Measurements from ENCODE around the gene SEZ6L2. TPM values are rescaled to one million over a fixed set of nuclear protein-coding genes. Genes with fewer than 3 reads are reported as not detected.

SEZ6L2 gene
- total and polyA plus RNA-seq, 2 of the 13 experiments (the other 11 are each of a cell fraction or from before 2014, with no cell fraction given): 14.9 to 16.9 TPM

DNA sequence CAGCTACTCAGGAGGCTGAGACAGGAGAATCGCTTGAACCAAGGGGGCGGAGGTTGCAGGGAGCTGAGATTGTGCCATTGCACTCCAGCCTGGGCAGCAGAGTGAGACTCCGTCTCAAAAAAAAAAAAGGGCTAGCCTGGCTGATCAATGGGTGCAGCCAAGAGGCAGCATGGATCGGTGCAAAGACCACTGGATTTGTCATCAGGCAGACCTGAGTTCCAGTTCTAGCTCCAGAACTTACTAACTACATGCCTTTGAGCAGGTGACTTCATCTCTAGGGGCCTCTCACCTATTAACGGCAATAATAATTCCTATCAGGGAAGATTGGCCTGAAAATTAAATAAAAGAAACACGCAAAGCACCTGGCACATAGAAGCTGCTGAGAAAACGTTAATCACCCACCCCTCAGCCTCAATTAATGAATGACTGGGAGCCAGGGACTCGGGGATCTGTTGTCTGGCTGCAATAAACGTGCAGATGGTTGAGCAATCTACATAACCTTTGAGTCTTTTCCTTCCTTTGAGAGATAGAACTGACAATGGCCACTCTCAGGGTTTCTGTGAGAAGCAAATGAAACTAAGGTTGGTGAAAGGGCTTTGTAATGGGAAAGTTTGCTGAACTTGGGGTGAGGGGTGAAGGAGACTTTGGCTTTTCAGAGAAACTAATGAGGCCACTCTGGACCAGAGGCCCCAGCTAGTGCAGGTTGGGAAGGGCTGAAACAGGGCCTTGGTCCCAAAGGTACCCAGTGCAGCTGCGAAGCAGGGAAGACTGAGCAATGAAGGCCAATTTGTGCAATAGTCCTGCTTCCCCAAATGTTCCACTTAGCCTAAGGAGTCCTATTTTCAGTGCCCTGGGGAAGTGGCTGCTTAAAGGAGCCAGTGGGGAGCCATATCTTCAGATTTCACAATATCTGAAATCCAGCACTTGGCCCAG lies 7.6 kb downstream of the SEZ6L2 start (continued):
- no peak for TF ChIP-seq USF2 (IDR thresholded peaks at IDR 0.05; ENCODE audit: low read depth, low read length)
- TF ChIP-seq USF2 (CRISPR knock-in tag; IDR thresholded peaks at IDR 0.05; ENCODE audit: borderline replicate concordance): no peak
- peak in 1 of 2 experiments; percentile 73; a peak in 1 of 4 replicates for TF ChIP-seq KLF16 (CRISPR knock-in tag; IDR thresholded peaks at IDR 0.05)
- no peak for TF ChIP-seq ZHX2 (IDR thresholded peaks at IDR 0.05; ENCODE audit: low read depth)
- TF ChIP-seq ZHX2 (CRISPR knock-in tag; IDR thresholded peaks at IDR 0.05; ENCODE audit: borderline replicate concordance): no peak
- TF ChIP-seq TIGD3 (CRISPR knock-in tag; IDR thresholded peaks at IDR 0.05; ENCODE audit: borderline replicate concordance): no peak
- TF ChIP-seq ZNF782 (CRISPR knock-in tag; IDR thresholded peaks at IDR 0.05; ENCODE audit: borderline replicate concordance): no peak
- TF ChIP-seq, protein P1, sequence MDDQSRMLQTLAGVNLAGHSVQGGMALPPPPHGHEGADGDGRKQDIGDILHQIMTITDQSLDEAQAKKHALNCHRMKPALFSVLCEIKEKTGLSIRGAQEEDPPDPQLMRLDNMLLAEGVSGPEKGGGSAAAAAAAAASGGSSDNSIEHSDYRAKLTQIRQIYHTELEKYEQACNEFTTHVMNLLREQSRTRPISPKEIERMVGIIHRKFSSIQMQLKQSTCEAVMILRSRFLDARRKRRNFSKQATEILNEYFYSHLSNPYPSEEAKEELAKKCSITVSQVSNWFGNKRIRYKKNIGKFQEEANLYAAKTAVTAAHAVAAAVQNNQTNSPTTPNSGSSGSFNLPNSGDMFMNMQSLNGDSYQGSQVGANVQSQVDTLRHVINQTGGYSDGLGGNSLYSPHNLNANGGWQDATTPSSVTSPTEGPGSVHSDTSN (CRISPR knock-in tag; IDR thresholded peaks at IDR 0.05; ENCODE audit: borderline replicate concordance): no peak
- TF ChIP-seq MLLT10 (CRISPR knock-in tag; IDR thresholded peaks at IDR 0.05): no peak
- TF ChIP-seq PHB2 (IDR thresholded peaks at IDR 0.05; ENCODE audit: partially characterized antibody): no peak
- 0 out of 2 replicates have a peak, but pooled peaks have one; percentile 55 for TF ChIP-seq NR0B2 (CRISPR knock-in tag; IDR thresholded peaks at IDR 0.05)
- TF ChIP-seq, protein P2, sequence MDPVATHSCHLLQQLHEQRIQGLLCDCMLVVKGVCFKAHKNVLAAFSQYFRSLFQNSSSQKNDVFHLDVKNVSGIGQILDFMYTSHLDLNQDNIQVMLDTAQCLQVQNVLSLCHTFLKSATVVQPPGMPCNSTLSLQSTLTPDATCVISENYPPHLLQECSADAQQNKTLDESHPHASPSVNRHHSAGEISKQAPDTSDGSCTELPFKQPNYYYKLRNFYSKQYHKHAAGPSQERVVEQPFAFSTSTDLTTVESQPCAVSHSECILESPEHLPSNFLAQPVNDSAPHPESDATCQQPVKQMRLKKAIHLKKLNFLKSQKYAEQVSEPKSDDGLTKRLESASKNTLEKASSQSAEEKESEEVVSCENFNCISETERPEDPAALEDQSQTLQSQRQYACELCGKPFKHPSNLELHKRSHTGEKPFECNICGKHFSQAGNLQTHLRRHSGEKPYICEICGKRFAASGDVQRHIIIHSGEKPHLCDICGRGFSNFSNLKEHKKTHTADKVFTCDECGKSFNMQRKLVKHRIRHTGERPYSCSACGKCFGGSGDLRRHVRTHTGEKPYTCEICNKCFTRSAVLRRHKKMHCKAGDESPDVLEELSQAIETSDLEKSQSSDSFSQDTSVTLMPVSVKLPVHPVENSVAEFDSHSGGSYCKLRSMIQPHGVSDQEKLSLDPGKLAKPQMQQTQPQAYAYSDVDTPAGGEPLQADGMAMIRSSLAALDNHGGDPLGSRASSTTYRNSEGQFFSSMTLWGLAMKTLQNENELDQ (CRISPR knock-in tag; IDR thresholded peaks at IDR 0.05; ENCODE audit: borderline replicate concordance): no peak
- no peak for TF ChIP-seq KDM2A (CRISPR knock-in tag; IDR thresholded peaks at IDR 0.05; ENCODE audit: borderline replicate concordance, low read depth)

Measured in HepG2 (cell line).